ENCODE data around the gene FANCI. TPM values are rescaled to one million over a fixed set of nuclear protein-coding genes. Genes with fewer than 3 reads are reported as not detected.

The FANCI gene
- total and polyA plus RNA-seq, 2 experiments from 2014 or later, result 63.6 to 66.8 TPM

- H4K20me1 ChIP-seq (replicated peaks; ENCODE audit: insufficient read depth), result no peaks in the 10 kb centered on the region
- Mint-ChIP-seq H3K36me3 (ENCODE audit: low read depth) (no peaks in the 10 kb centered on the region), H3K4me1 (peaks cover 65% of the 10 kb centered on the region), H3K4me3 (no peak overlapping the region), H3K9me3 (no peaks in the 10 kb centered on the region), H3K27me3 (ENCODE audit: insufficient read depth, low read depth, poor library complexity) (peaks cover 1% of the 10 kb centered on the region), H3K27ac (no peak overlapping the region)
- ATAC-seq (peak; percentile 12; the same call in 2 of the 3 replicates), DNase-seq (ENCODE audit: low spot score) (no peak)
- no peaks in the 10 kb centered on the region for H3K9me2 ChIP-seq (ENCODE audit: insufficient read depth)
- peak overlapping the region; percentile 57; the same call in 1 of the 2 replicates for H3K4me2 ChIP-seq
- H3K27me3 ChIP-seq (ENCODE audit: insufficient read depth), result no peaks in the 10 kb centered on the region
- peak overlapping the region; percentile 28 for H3K27ac ChIP-seq (ENCODE audit: low read depth)
- H3K36me3 ChIP-seq (ENCODE audit: insufficient read depth), result no peaks in the 10 kb centered on the region
- H3K79me2 ChIP-seq (replicated peaks; ENCODE audit: insufficient read depth), result no peaks in the 10 kb centered on the region
- H3K4me3 ChIP-seq, result no peak overlapping the region
- TF ChIP-seq EZH2 (IDR thresholded peaks at IDR 0.05; ENCODE audit: low read depth, unreplicated experiment) (no peak), CTCF (conservative IDR thresholded peaks at IDR 0.05; ENCODE audit: low read depth in 2 of 2) (peak; percentile 8 to 33; a peak in 2 of 4 replicates)
- H3K4me1 ChIP-seq (ENCODE audit: insufficient read depth), result peaks cover 47% of the 10 kb centered on the region
- no peaks in the 10 kb centered on the region for H3F3A ChIP-seq (replicated peaks; ENCODE audit: low read depth)
- H2AFZ ChIP-seq, result no peak overlapping the region
Measured at GRCh38 chr15:89200182-89200581, 43.6 kb upstream of the FANCI start.

- Mint-ChIP-seq H3K36me3 (ENCODE audit: low read depth) (no peaks in the 10 kb centered on the region), H3K4me1 (peaks cover 53% of the 10 kb centered on the region), H3K27ac (no peak overlapping the region), H3K9me3 (no peaks in the 10 kb centered on the region), H3K4me3 (no peak overlapping the region), H3K27me3 (ENCODE audit: insufficient read depth, low read depth, poor library complexity) (peaks cover 4% of the 10 kb centered on the region)
- H3K27ac ChIP-seq (ENCODE audit: low read depth), result no peak overlapping the region; the same call in 1 of the 2 replicates
- DNase-seq (ENCODE audit: low spot score), result no peak
- no peak overlapping the region for H3K4me3 ChIP-seq
- H3K4me2 ChIP-seq, result peak overlapping the region; percentile 31; the same call in 1 of the 2 replicates
- no peaks in the 10 kb centered on the region for H3K9me2 ChIP-seq (ENCODE audit: insufficient read depth)
- peaks cover 47% of the 10 kb centered on the region for H3K4me1 ChIP-seq (ENCODE audit: insufficient read depth)
- H3K79me2 ChIP-seq (replicated peaks; ENCODE audit: insufficient read depth), result no peaks in the 10 kb centered on the region
- H4K20me1 ChIP-seq (replicated peaks; ENCODE audit: insufficient read depth), result no peaks in the 10 kb centered on the region
- H3K27me3 ChIP-seq (ENCODE audit: insufficient read depth), result no peaks in the 10 kb centered on the region
- no peaks in the 10 kb centered on the region for H3F3A ChIP-seq (replicated peaks; ENCODE audit: low read depth)
- H3K36me3 ChIP-seq (ENCODE audit: insufficient read depth), result no peaks in the 10 kb centered on the region
- no peak overlapping the region for H2AFZ ChIP-seq
- no peak for ATAC-seq
- TF ChIP-seq, protein P1, sequence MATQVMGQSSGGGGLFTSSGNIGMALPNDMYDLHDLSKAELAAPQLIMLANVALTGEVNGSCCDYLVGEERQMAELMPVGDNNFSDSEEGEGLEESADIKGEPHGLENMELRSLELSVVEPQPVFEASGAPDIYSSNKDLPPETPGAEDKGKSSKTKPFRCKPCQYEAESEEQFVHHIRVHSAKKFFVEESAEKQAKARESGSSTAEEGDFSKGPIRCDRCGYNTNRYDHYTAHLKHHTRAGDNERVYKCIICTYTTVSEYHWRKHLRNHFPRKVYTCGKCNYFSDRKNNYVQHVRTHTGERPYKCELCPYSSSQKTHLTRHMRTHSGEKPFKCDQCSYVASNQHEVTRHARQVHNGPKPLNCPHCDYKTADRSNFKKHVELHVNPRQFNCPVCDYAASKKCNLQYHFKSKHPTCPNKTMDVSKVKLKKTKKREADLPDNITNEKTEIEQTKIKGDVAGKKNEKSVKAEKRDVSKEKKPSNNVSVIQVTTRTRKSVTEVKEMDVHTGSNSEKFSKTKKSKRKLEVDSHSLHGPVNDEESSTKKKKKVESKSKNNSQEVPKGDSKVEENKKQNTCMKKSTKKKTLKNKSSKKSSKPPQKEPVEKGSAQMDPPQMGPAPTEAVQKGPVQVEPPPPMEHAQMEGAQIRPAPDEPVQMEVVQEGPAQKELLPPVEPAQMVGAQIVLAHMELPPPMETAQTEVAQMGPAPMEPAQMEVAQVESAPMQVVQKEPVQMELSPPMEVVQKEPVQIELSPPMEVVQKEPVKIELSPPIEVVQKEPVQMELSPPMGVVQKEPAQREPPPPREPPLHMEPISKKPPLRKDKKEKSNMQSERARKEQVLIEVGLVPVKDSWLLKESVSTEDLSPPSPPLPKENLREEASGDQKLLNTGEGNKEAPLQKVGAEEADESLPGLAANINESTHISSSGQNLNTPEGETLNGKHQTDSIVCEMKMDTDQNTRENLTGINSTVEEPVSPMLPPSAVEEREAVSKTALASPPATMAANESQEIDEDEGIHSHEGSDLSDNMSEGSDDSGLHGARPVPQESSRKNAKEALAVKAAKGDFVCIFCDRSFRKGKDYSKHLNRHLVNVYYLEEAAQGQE (IDR thresholded peaks at IDR 0.05; ENCODE audit: unreplicated experiment), result no peak
- TF ChIP-seq CTCF (conservative IDR thresholded peaks at IDR 0.05; ENCODE audit: low read depth in 2 of 2) (no peak), JUNB (IDR thresholded peaks at IDR 0.05; ENCODE audit: unreplicated experiment) (no peak), EZH2phosphoT487 (IDR thresholded peaks at IDR 0.05; ENCODE audit: unreplicated experiment) (no peak), ZNF462 (CRISPR knock-in tag; IDR thresholded peaks at IDR 0.05) (no peak)
Measured at GRCh38 chr15:89201465-89202005, 42.2 kb upstream of the FANCI start.

All from GM23338 (cell line).